Hepatocyte (in vitro differentiated cells): ENCODE results near the gene TNFRSF13B. TPM values are rescaled to one million over a fixed set of nuclear protein-coding genes. Genes with fewer than 3 reads are reported as not detected.

ENCODE experiments used
- DNase-seq: peaks from one replicate; pipeline ENCODE4 v3.0.0-alpha.2; 2016; ENCODE audit warnings: low spot score
- H2AFZ ChIP-seq: fragments of 200-600 bp; sonication (generic); 2 replicates; pipeline ENCODE4 v1.6.0; 2016; ENCODE audit warnings: antibody characterized with exemption, mild to moderate bottlenecking
- H3K27ac ChIP-seq: fragments of 200-600 bp; sonication (generic); 2 replicates; pipeline ENCODE4 v1.5.1; 2016; ENCODE audit warnings: mild to moderate bottlenecking
- H3K27me3 ChIP-seq: fragments of 200-600 bp; sonication (generic); 2 replicates; pipeline ENCODE4 v1.6.1; 2016
- H3K36me3 ChIP-seq: fragments of 200-600 bp; sonication (generic); replicated peaks from 2 replicates; pipeline ENCODE4 v1.5.1; 2016; ENCODE audit warnings: low read depth; ENCODE audit not compliant: insufficient read depth
- H3K4me1 ChIP-seq: fragments of 200-600 bp; sonication (generic); 2 replicates; pipeline ENCODE4 v1.5.1; 2016; ENCODE audit warnings: mild to moderate bottlenecking, moderate library complexity; ENCODE audit not compliant: insufficient read depth
- H3K4me2 ChIP-seq: fragments of 200-600 bp; sonication (generic); 2 replicates; pipeline ENCODE4 v1.6.0; 2016
- H3K4me3 ChIP-seq: fragments of 200-600 bp; sonication (generic); 2 replicates; pipeline ENCODE4 v1.5.1; 2016; ENCODE audit warnings: mild to moderate bottlenecking
- H3K79me2 ChIP-seq: fragments of 200-600 bp; sonication (generic); 2 replicates; pipeline ENCODE4 v1.6.0; 2017; ENCODE audit warnings: mild to moderate bottlenecking
- H3K9me2 ChIP-seq: fragments of 200-600 bp; sonication (generic); replicated peaks from 2 replicates; pipeline ENCODE4 v1.6.0; 2017; ENCODE audit warnings: mild to moderate bottlenecking; ENCODE audit not compliant: insufficient read depth
- H3K9me3 ChIP-seq: fragments of 200-600 bp; sonication (generic); 2 replicates; pipeline ENCODE4 v1.5.1; 2016; ENCODE audit warnings: low read depth, mild to moderate bottlenecking
- H4K20me1 ChIP-seq: fragments of 200-600 bp; sonication (generic); 2 replicates; pipeline ENCODE4 v1.6.0; 2016; ENCODE audit warnings: mild to moderate bottlenecking; ENCODE audit not compliant: insufficient read depth, poor library complexity, severe bottlenecking
- CTCF ChIP-seq: fragments of 200-600 bp; sonication (generic); IDR thresholded peaks from 2 replicates; pipeline ENCODE4 v1.5.1; 2016; ENCODE audit warnings: antibody characterized with exemption, mild to moderate bottlenecking; ENCODE audit not compliant: poor library complexity
- EZH2 ChIP-seq: fragments of 200-600 bp; sonication (generic); IDR thresholded peaks from 2 replicates; pipeline ENCODE4 v1.6.1; 2016; ENCODE audit warnings: antibody characterized with exemption, mild to moderate bottlenecking, borderline replicate concordance
- EZH2phosphoT487 ChIP-seq: fragments of 200-600 bp; sonication (generic); IDR thresholded peaks from one replicate; pipeline ENCODE4 v1.6.1; 2018; ENCODE audit warnings: antibody characterized with exemption, mild to moderate bottlenecking, low read depth, moderate library complexity; ENCODE audit not compliant: unreplicated experiment, severe bottlenecking
- WGBS: methylation state at CpG from one replicate; pipeline ENCODE4 v1.1.6; 2016; ENCODE audit warnings: low lambda C conversion rate; ENCODE audit errors: missing lambda C conversion rate; 5-methylcytosine and 5-hydroxymethylcytosine counted together
- polyA plus RNA-seq: library from polyadenylated mRNA; unstranded; fragments of >200 nt; fragmentation: Nextera tagmentation; extraction: Ambion mirVana; gene quantifications from 2 replicates; pipeline ENCODE4 v1.2.1, GENCODE V29; 2016
- total RNA-seq: library from RNA; depleted of rRNA; stranded (reverse); fragments of >200 nt; gene quantifications from 2 replicates; pipeline ENCODE4 v1.2.3, GENCODE V29; 2014

Gene TNFRSF13B
- total and polyA plus RNA-seq, 2 experiments from 2014 or later = not detected

DNA sequence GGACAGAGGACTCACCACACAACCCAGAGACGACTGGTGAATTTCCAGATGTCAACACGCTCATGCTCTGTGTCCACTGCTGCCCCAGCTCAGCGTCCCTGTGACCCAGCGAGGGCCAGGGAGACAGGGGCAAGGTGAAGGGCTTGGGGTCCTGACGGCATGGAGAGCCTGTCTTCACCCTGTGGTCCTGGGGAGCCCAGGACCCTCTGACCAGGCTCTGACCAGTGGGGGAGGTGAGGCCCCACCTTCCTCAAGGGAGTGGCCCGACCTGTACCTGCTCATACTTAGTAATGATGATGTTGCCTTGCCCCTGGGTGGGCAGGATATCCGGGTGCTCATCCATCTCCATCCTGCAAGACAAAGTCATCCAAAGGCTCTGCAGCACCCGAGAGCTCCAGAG, 39.8 kb downstream of the TNFRSF13B start:
- H2AFZ ChIP-seq = no peak overlapping the region
- TF ChIP-seq EZH2phosphoT487 (no peak), CTCF (no peak), EZH2 (no peak)
- 78% methylated on average over 8 of the region's 8 CpGs for WGBS
- no peaks in the 10 kb centered on the region for H3K9me3 ChIP-seq
- no peaks in the 10 kb centered on the region for H3K79me2 ChIP-seq
- no peak overlapping the region for H3K4me3 ChIP-seq
- no peak for DNase-seq
- H3K27me3 ChIP-seq = no peaks in the 10 kb centered on the region
- no peak overlapping the region for H3K4me2 ChIP-seq
- H3K9me2 ChIP-seq = no peaks in the 10 kb centered on the region
- no peaks in the 10 kb centered on the region for H3K36me3 ChIP-seq
- H4K20me1 ChIP-seq = no peaks in the 10 kb centered on the region
- no peak overlapping the region for H3K27ac ChIP-seq
- no peaks in the 10 kb centered on the region for H3K4me1 ChIP-seq

DNA sequence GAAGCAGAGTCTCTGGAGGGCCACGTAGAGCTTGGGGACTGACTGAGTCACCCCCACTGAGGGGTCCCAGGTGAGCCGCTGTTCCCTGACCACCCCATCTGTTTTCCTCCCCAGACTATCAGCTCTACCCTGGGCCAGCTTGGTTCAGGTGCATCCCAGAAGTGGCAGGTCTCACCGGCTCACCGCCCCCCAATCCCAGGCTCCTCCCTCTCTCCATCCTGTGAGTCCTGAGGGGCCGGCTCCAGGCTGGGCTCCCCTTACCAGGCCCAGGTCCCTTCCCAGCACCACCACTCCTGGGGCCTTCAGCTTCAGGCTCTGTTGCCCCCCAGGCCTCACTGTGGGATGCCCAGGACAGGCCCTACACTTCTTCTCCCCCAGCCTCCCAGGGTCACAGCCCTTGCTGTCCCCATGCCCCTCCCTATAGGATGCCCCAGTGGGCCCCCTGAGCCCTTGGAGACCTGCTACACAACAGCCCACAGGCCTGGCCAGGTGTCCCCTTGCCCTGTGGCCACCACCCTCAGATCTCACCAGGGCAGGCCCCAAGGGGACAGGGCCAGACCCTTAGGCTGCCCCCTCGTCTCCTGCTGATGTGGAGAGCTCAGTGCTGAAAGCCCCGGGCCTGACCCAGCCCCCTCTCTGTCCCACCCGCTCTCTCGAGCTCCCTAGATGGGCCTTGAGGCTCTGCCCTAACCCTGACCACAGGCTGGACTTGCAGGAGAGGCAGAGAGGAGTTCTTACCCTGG, 40.4 kb downstream of the TNFRSF13B start:
- Histone ChIP-seq H3K36me3 (no peaks in the 10 kb centered on the region), H4K20me1 (no peaks in the 10 kb centered on the region), H3K79me2 (no peaks in the 10 kb centered on the region), H2AFZ (no peak overlapping the region), H3K27ac (no peak overlapping the region), H3K27me3 (no peaks in the 10 kb centered on the region), H3K4me2 (no peak overlapping the region), H3K4me1 (no peaks in the 10 kb centered on the region), H3K9me2 (no peaks in the 10 kb centered on the region), H3K9me3 (no peaks in the 10 kb centered on the region), H3K4me3 (no peak overlapping the region)
- TF ChIP-seq EZH2 = no peak
- no peak for TF ChIP-seq EZH2phosphoT487
- TF ChIP-seq CTCF = no peak
- DNase-seq = no peak
- 80% methylated on average over 8 of the region's 9 CpGs for WGBS

DNA sequence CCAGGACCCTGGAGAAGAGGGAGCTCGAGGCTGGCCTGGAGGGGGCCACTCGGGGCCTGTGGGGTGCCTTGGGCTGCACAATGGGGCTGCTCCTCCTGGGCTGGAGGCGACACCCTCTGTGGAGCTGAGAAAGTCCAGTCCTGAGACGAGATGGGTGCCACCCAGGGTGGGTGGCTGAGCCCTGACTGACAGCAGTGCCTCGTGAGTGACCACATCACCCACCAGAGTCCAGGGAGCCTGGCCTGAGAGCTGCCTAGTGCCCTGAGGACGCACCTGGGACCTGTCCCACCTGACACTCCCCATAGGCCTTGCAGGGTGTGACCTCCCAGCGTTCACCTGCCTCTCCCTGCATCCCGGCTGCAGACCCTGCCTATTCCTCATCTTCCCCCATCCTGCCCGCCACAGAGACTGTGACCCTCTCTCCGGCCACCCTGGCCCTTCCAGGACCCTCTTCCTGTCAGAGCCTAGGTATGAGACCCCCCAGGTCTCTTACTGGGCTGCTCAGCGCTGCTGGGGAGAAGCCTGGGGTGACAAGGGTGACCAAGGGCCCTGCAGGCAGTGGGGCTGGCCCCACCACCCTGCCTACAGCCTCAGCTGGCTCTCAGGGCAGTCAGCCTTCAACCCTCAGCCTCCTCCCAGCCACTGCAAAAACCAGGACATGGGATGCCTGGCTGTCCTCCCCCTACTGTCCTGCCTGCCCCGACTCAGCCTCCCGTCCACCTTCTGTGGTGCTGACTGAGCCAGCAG, 41.2 kb downstream of the TNFRSF13B start:
- no peaks in the 10 kb centered on the region for H3K79me2 ChIP-seq
- H3K9me3 ChIP-seq = no peaks in the 10 kb centered on the region
- H3K9me2 ChIP-seq = no peaks in the 10 kb centered on the region
- no peaks in the 10 kb centered on the region for H3K27me3 ChIP-seq
- 88% methylated on average over 13 of the region's 13 CpGs for WGBS
- no peaks in the 10 kb centered on the region for H3K36me3 ChIP-seq
- H3K4me1 ChIP-seq = no peaks in the 10 kb centered on the region
- no peak overlapping the region for H3K4me2 ChIP-seq
- no peak overlapping the region for H3K27ac ChIP-seq
- H4K20me1 ChIP-seq = no peaks in the 10 kb centered on the region
- H3K4me3 ChIP-seq = no peak overlapping the region
- H2AFZ ChIP-seq = no peak overlapping the region
- no peak for DNase-seq
- TF ChIP-seq EZH2phosphoT487 (no peak), EZH2 (no peak), CTCF (no peak)
